ENCODE results near the gene KRT12. TPM values are rescaled to one million over a fixed set of nuclear protein-coding genes. Genes with fewer than 3 reads are reported as not detected.
A peak's percentile ranks its signal among the peaks of the same experiment; 100 is the strongest.

The KRT12 gene
- polyA plus RNA-seq (2011; rRNA removed), result not detected in 2 replicates
- not detected in 2 replicates for polyA plus RNA-seq (2012; cell fraction: cytosol; rRNA removed)
- polyA plus RNA-seq (2012; cell fraction: nucleus; rRNA removed), result not detected in 2 replicates
- not detected in 3 replicates for polyA plus RNA-seq (2017; fragmentation: RNase III; extraction: RNeasy Plus Mini Kit Qiagen cat#74134 plus additional on column Dnase treatment)
- not detected in 2 replicates for polyA minus RNA-seq (2011; rRNA and poly(A)+ RNA removed)

DNA sequence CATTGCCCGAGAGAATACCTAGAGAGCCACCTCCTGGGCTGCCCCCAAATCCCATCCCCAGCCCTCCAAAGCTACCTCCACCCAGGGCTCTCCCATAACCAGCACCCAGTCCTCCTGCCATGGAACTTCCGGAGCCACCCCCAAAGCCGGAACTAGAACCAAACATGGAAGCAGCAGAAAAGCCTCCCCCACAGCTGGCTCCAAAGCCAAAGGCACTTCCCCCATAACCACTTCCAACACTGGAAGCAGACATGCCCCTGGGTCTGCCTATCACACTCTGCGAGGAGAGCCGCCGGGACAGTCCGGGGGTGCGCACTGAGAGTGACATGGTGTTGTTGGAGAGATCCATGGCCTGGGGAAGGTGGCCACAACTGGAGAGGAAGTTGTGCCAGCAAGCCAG lies at the start of gene KRT12:
KRT12 (minus strand) TSS at position 386 of the 400 bp plus-strand sequence; CDS start at position 349, 37 bp downstream.
- no peaks in the 10 kb centered on the region for H3K4me1 ChIP-seq
- FAIRE-seq (no peak), DNase-seq (ENCODE audit: low read depth in 1 of 2, low spot score in 1 of 2) (no peak), ATAC-seq (no peak)
- CTCF ChIA-PET, result interaction anchor here (0.9 to 4.0 kb wide), 10 partner anchors 9 to 799 kb away, joined by 3 to 26 read pairs (median 5); partner anchors contain the start of gene KRT20
- H3K27ac ChIP-seq, result peak within 1 kb of the TSS in 1 of 2 experiments; percentile 15; a peak in 1 of 6 replicates
- WGBS (ENCODE audit: missing lambda C conversion rate), result 93% methylated on average over 8 of the region's 8 CpGs
- no peaks in the 10 kb centered on the region for H3K9me3 ChIP-seq
- no peak for TF ChIP-seq POLR2AphosphoS2 (conservative IDR thresholded peaks at IDR 0.05; ENCODE audit: low read length)
- TF ChIP-seq RARB (CRISPR knock-in tag; IDR thresholded peaks at IDR 0.05), result no peak
- TF ChIP-seq MYC (IDR thresholded peaks at IDR 0.05; ENCODE audit: borderline replicate concordance, low read length), result no peak
- TF ChIP-seq FOSB (CRISPR knock-in tag; IDR thresholded peaks at IDR 0.05), result no peak
- TF ChIP-seq PHF8 (IDR thresholded peaks at IDR 0.05; ENCODE audit: borderline replicate concordance, low read depth), result no peak
- POLR2A ChIA-PET, result interaction anchor here (1.4 kb wide), 1 partner anchor 821 kb away, joined by 4 read pairs; no protein-coding TSS in a partner anchor
- no peak within 1 kb of the TSS for H3K4me3 ChIP-seq
- H3K4me2 ChIP-seq, result no peak within 1 kb of the TSS

DNA sequence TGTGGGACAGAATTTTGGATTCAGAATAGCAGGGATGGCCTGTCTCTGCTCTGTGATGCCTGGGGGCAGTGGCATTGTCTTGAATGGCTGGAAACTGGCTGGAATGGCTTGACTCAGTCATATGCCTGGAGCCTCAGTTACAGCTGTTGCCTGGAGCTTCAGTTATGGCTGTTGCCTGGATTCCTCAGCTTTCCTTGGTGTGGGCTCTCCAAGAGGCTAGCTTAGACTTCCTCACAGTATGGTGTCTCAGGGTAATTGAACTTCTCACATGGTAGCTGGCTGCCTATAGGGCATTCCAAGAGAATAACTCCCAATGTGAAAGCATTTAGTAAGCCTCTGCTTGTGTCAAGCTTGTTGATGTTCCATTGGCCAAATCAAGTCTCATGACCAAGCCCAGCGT lies 49.3 kb upstream of the KRT12 start:
- H3K4me2 ChIP-seq, result no peak overlapping the region
- ChIA-PET CTCF (interaction anchor here (1.0 to 13.1 kb wide), 10 partner anchors 8 to 751 kb away, joined by 3 to 246 read pairs (median 8); no protein-coding TSS in a partner anchor), POLR2A (interaction anchor here (0.7 to 1.2 kb wide), 2 partner anchors 632 to 772 kb away, joined by 6 to 11 read pairs; no protein-coding TSS in a partner anchor)
- FAIRE-seq (no peak), DNase-seq (ENCODE audit: low read depth in 1 of 2, low spot score in 1 of 2) (no peak), ATAC-seq (no peak)
- no peaks in the 10 kb centered on the region for H3K9me3 ChIP-seq
- TF ChIP-seq CBX2 (IDR thresholded peaks at IDR 0.05; ENCODE audit: borderline replicate concordance, low read depth), result no peak
- no peak for TF ChIP-seq NR3C1 (IDR thresholded peaks at IDR 0.05)
- TF ChIP-seq FOXS1 (CRISPR knock-in tag; IDR thresholded peaks at IDR 0.05), result no peak
- TF ChIP-seq PHF8 (IDR thresholded peaks at IDR 0.05; ENCODE audit: borderline replicate concordance, low read depth), result no peak
- TF ChIP-seq, protein P1, sequence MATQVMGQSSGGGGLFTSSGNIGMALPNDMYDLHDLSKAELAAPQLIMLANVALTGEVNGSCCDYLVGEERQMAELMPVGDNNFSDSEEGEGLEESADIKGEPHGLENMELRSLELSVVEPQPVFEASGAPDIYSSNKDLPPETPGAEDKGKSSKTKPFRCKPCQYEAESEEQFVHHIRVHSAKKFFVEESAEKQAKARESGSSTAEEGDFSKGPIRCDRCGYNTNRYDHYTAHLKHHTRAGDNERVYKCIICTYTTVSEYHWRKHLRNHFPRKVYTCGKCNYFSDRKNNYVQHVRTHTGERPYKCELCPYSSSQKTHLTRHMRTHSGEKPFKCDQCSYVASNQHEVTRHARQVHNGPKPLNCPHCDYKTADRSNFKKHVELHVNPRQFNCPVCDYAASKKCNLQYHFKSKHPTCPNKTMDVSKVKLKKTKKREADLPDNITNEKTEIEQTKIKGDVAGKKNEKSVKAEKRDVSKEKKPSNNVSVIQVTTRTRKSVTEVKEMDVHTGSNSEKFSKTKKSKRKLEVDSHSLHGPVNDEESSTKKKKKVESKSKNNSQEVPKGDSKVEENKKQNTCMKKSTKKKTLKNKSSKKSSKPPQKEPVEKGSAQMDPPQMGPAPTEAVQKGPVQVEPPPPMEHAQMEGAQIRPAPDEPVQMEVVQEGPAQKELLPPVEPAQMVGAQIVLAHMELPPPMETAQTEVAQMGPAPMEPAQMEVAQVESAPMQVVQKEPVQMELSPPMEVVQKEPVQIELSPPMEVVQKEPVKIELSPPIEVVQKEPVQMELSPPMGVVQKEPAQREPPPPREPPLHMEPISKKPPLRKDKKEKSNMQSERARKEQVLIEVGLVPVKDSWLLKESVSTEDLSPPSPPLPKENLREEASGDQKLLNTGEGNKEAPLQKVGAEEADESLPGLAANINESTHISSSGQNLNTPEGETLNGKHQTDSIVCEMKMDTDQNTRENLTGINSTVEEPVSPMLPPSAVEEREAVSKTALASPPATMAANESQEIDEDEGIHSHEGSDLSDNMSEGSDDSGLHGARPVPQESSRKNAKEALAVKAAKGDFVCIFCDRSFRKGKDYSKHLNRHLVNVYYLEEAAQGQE (IDR thresholded peaks at IDR 0.05), result no peak
- TF ChIP-seq SREBF2 (IDR thresholded peaks at IDR 0.05), result no peak
- no peak for TF ChIP-seq TFCP2L1 (CRISPR knock-in tag; IDR thresholded peaks at IDR 0.05)
- H3K4me1 ChIP-seq, result peaks cover 23% of the 10 kb centered on the region
- peak overlapping the region; percentile 57 to 79; a peak in 5 of 6 replicates for H3K27ac ChIP-seq
- no peak overlapping the region for H3K4me3 ChIP-seq
- WGBS (ENCODE audit: missing lambda C conversion rate), result 94% methylated on average over 1 of the region's 1 CpG

GRCh38 chr17:40915721-40916256 lies 48.8 kb upstream of the KRT12 start:
- peak; percentile 32 to 71; a peak in 4 of 6 replicates for ATAC-seq
- FAIRE-seq, result no peak
- Histone ChIP-seq H3K27ac (peak overlapping the region; percentile 57 to 79), H3K4me1 (peaks cover 24% of the 10 kb centered on the region), H3K4me3 (no peak overlapping the region), H3K9me3 (no peaks in the 10 kb centered on the region), H3K4me2 (peak overlapping the region; percentile 61)
- TF ChIP-seq CEBPB (IDR thresholded peaks at IDR 0.05) (no peak), FOSB (CRISPR knock-in tag; IDR thresholded peaks at IDR 0.05) (0 out of 2 replicates have a peak, but pooled peaks have one; percentile 48)
- peak in 1 of 2 experiments; percentile 60 for DNase-seq (ENCODE audit: low read depth in 1 of 2, low spot score in 1 of 2)
- WGBS (ENCODE audit: missing lambda C conversion rate), result 50% methylated on average over 2 of the region's 2 CpGs
- CTCF ChIA-PET, result interaction anchor here (0.7 to 13.1 kb wide), 13 partner anchors 9 to 752 kb away, joined by 3 to 246 read pairs (median 5); no protein-coding TSS in a partner anchor
- POLR2A ChIA-PET, result interaction anchor here (1.2 kb wide), 1 partner anchor 633 kb away, joined by 6 read pairs; no protein-coding TSS in a partner anchor

GRCh38 chr17:40915199-40915661 lies 48.2 kb upstream of the KRT12 start:
- ATAC-seq (peak; percentile 90 to 97), FAIRE-seq (peak; percentile 97), DNase-seq (ENCODE audit: low read depth in 1 of 2, low spot score in 1 of 2) (peak; percentile 90 to 94)
- peak overlapping the region; percentile 61 for H3K4me2 ChIP-seq
- ChIA-PET POLR2A (interaction anchor here (1.2 kb wide), 1 partner anchor 634 kb away, joined by 6 read pairs; no protein-coding TSS in a partner anchor), CTCF (interaction anchor here (0.7 to 13.1 kb wide), 13 partner anchors 9 to 752 kb away, joined by 3 to 246 read pairs (median 5); no protein-coding TSS in a partner anchor)
- no peaks in the 10 kb centered on the region for H3K9me3 ChIP-seq
- no peak overlapping the region for H3K4me3 ChIP-seq
- WGBS (ENCODE audit: missing lambda C conversion rate), result 2% methylated on average over 3 of the region's 3 CpGs
- peaks cover 30% of the 10 kb centered on the region for H3K4me1 ChIP-seq
- peak overlapping the region; percentile 57 to 58; a peak in 5 of 6 replicates for H3K27ac ChIP-seq
- peak; percentile 97 for TF ChIP-seq JUNB (IDR thresholded peaks at IDR 0.05)
- TF ChIP-seq HOXA7 (CRISPR knock-in tag; IDR thresholded peaks at IDR 0.05), result no peak
- no peak for TF ChIP-seq TP53 (CRISPR knock-in tag; IDR thresholded peaks at IDR 0.05)
- TF ChIP-seq CEBPB (IDR thresholded peaks at IDR 0.05), result peak; percentile 84 to 89
- no peak for TF ChIP-seq CHD2 (IDR thresholded peaks at IDR 0.05; ENCODE audit: low read length, partially characterized antibody)
- TF ChIP-seq BCL3 (IDR thresholded peaks at IDR 0.05), result peak; percentile 61; the same call in 1 of the 3 replicates
- peak; percentile 68; the same call in 1 of the 2 replicates for TF ChIP-seq GATA3 (IDR thresholded peaks at IDR 0.05; ENCODE audit: borderline replicate concordance)
- TF ChIP-seq HMGXB4 (CRISPR knock-in tag; IDR thresholded peaks at IDR 0.05; ENCODE audit: borderline replicate concordance), result no peak
- peak; percentile 96 for TF ChIP-seq FOSL2 (IDR thresholded peaks at IDR 0.05)
- TF ChIP-seq FOSL2 (CRISPR knock-in tag; IDR thresholded peaks at IDR 0.05), result peak; percentile 98
